GM23248 (cell line): Measurements from ENCODE around the gene PCID2. TPM values are rescaled to one million over a fixed set of nuclear protein-coding genes. Genes with fewer than 3 reads are reported as not detected.

Source experiments
- DNase-seq: peaks from one replicate; pipeline ENCODE4 v3.0.0-alpha.2; 2015
- H2AFZ ChIP-seq: fragments of 200-600 bp; sonication (generic); 2 replicates; pipeline ENCODE4 v1.6.1; 2016; ENCODE audit warnings: antibody characterized with exemption
- H3F3A ChIP-seq: fragments of 200-600 bp; sonication (generic); 2 replicates; pipeline ENCODE4 v1.6.1; 2016; ENCODE audit warnings: mild to moderate bottlenecking, antibody characterized with exemption, mixed run types; ENCODE audit not compliant: insufficient read depth
- H3K27ac ChIP-seq: fragments of 200-600 bp; sonication (generic); 2 replicates; pipeline ENCODE4 v1.5.1; 2016; ENCODE audit warnings: mild to moderate bottlenecking
- H3K27me3 ChIP-seq: fragments of 200-600 bp; sonication (generic); replicated peaks from 2 replicates; pipeline ENCODE4 v1.6.1; 2016; ENCODE audit warnings: mild to moderate bottlenecking; ENCODE audit not compliant: insufficient read depth
- H3K36me3 ChIP-seq: fragments of 200-600 bp; sonication (generic); 2 replicates; pipeline ENCODE4 v1.6.1; 2016; ENCODE audit warnings: low read depth, mild to moderate bottlenecking
- H3K4me1 ChIP-seq: fragments of 200-600 bp; sonication (generic); 2 replicates; pipeline ENCODE4 v1.6.1; 2016; ENCODE audit warnings: mild to moderate bottlenecking; ENCODE audit not compliant: insufficient read depth
- H3K4me2 ChIP-seq: fragments of 200-600 bp; sonication (generic); one replicate; pipeline ENCODE4 v1.6.1; 2016; ENCODE audit warnings: mild to moderate bottlenecking; ENCODE audit not compliant: unreplicated experiment
- H3K4me3 ChIP-seq: fragments of 200-600 bp; sonication (generic); 2 replicates; pipeline ENCODE4 v1.5.1; 2016; ENCODE audit warnings: mild to moderate bottlenecking
- H3K79me2 ChIP-seq: fragments of 200-600 bp; sonication (generic); 2 replicates; pipeline ENCODE4 v1.6.1; 2016; ENCODE audit warnings: mild to moderate bottlenecking; ENCODE audit not compliant: insufficient read depth
- H3K9ac ChIP-seq: fragments of 200-600 bp; sonication (generic); 2 replicates; pipeline ENCODE4 v1.6.1; 2016; ENCODE audit warnings: mild to moderate bottlenecking
- H3K9me2 ChIP-seq: fragments of 200-600 bp; sonication (generic); 2 replicates; pipeline ENCODE4 v1.6.1; 2016; ENCODE audit warnings: mixed run types, mild to moderate bottlenecking, moderate library complexity; ENCODE audit not compliant: insufficient read depth
- H3K9me3 ChIP-seq: fragments of 200-600 bp; sonication (generic); one replicate; pipeline ENCODE4 v1.6.1; 2017; ENCODE audit warnings: low read depth
- H4K20me1 ChIP-seq: fragments of 200-600 bp; sonication (generic); 2 replicates; pipeline ENCODE4 v1.6.0; 2016; ENCODE audit not compliant: insufficient read depth
- EZH2 ChIP-seq: fragments of 200-600 bp; sonication (generic); IDR thresholded peaks from 2 replicates; pipeline ENCODE4 v1.6.1; 2018; ENCODE audit warnings: antibody characterized with exemption, mild to moderate bottlenecking; ENCODE audit not compliant: insufficient read depth, poor library complexity, severe bottlenecking
- EZH2phosphoT487 ChIP-seq: fragments of 200-600 bp; sonication (generic); IDR thresholded peaks from 2 replicates; pipeline ENCODE4 v1.6.1; 2018; ENCODE audit warnings: antibody characterized with exemption, moderate library complexity, mild to moderate bottlenecking, low read depth; ENCODE audit not compliant: insufficient read depth
- WGBS, 2 experiments: methylation state at CpG; one replicate each; pipeline ENCODE4 v1.1.6; 2015 to 2017; ENCODE audit warnings: low lambda C conversion rate in 2 of 2, low coverage in 1 of 2; ENCODE audit errors: missing lambda C conversion rate in 2 of 2; 5-methylcytosine and 5-hydroxymethylcytosine counted together
- in situ Hi-C: fragments of 300-500 bp; cut with MboI; formaldehyde crosslinking; loops from 2 replicates; pipeline ENCODE4 v1.15.0; 2020
- polyA plus RNA-seq: library from polyadenylated mRNA; unstranded; fragments of >200 nt; fragmentation: Nextera tagmentation; extraction: Ambion mirVana; gene quantifications from 2 replicates; pipeline ENCODE4 v1.2.1, GENCODE V29; 2016
- total RNA-seq: library from RNA; depleted of rRNA; stranded (reverse); fragments of >200 nt; shearing (Covaris generic); gene quantifications from 2 replicates; pipeline ENCODE4 v1.2.3, GENCODE V29; 2014

PCID2 gene
- total and polyA plus RNA-seq, 2 experiments from 2014 or later: 58.3 to 60.7 TPM

- Histone ChIP-seq H3K9me2 (no peaks in the 10 kb centered on the region), H3K4me3 (no peak overlapping the region), H3K27me3 (no peaks in the 10 kb centered on the region), H3K27ac (no peak overlapping the region), H3K79me2 (peaks cover 67% of the 10 kb centered on the region), H3K4me2 (no peak overlapping the region), H3K36me3 (peaks cover 53% of the 10 kb centered on the region), H3K9me3 (no peaks in the 10 kb centered on the region), H4K20me1 (no peaks in the 10 kb centered on the region), H2AFZ (no peak overlapping the region), H3K4me1 (peaks cover 9% of the 10 kb centered on the region), H3K9ac (no peak overlapping the region), H3F3A (peaks cover 23% of the 10 kb centered on the region)
- TF ChIP-seq EZH2phosphoT487: no peak
- no peak for TF ChIP-seq EZH2
- WGBS, 2 experiments: 68 to 70% methylated on average over 9 of the region's 9 CpGs
- in situ Hi-C loops: no loop called here
- no peak for DNase-seq
These were observed 11.3 kb downstream of the PCID2 start for GRCh38 chr13:113196970-113197737.

GRCh38 chr13:113195360-113195759 lies 13.1 kb downstream of the PCID2 start:
- WGBS, 2 experiments: 91% methylated on average over 4 to 6 of the region's 6 CpGs

GRCh38 chr13:113192902-113193301 lies 15.6 kb downstream of the PCID2 start:
- peak; percentile 91 for DNase-seq
- H3K27ac ChIP-seq: peak overlapping the region; percentile 61

More at GRCh38 chr13:113195360-113195759, 13.1 kb downstream of the PCID2 start:
- no peak overlapping the region for H3K4me2 ChIP-seq
- H3K4me3 ChIP-seq: no peak overlapping the region
- peaks cover 24% of the 10 kb centered on the region for H3F3A ChIP-seq
- no peaks in the 10 kb centered on the region for H3K27me3 ChIP-seq
- no peak overlapping the region for H3K9ac ChIP-seq
- peaks cover 62% of the 10 kb centered on the region for H3K79me2 ChIP-seq
- no peak overlapping the region for H3K27ac ChIP-seq
- H3K4me1 ChIP-seq: peaks cover 9% of the 10 kb centered on the region
- peaks cover 59% of the 10 kb centered on the region for H3K36me3 ChIP-seq
- no peak for DNase-seq
- TF ChIP-seq EZH2phosphoT487 (no peak), EZH2 (no peak)
- no peak overlapping the region for H2AFZ ChIP-seq
- H4K20me1 ChIP-seq: no peaks in the 10 kb centered on the region
- no peaks in the 10 kb centered on the region for H3K9me2 ChIP-seq
- no peaks in the 10 kb centered on the region for H3K9me3 ChIP-seq
- in situ Hi-C loops: no loop called here

GRCh38 chr13:113192279-113192678 lies 16.2 kb downstream of the PCID2 start:
- 63 to 72% methylated on average over 4 of the region's 4 CpGs for WGBS, 2 experiments
- peaks cover 33% of the 10 kb centered on the region for H3F3A ChIP-seq
- peaks cover 20% of the 10 kb centered on the region for H3K4me1 ChIP-seq
- H3K27ac ChIP-seq: peak overlapping the region; percentile 61; the same call in 1 of the 2 replicates
- no peak overlapping the region for H3K4me3 ChIP-seq
- TF ChIP-seq EZH2phosphoT487: no peak
- TF ChIP-seq EZH2: no peak
- H3K9me2 ChIP-seq: no peaks in the 10 kb centered on the region
- H3K27me3 ChIP-seq: no peaks in the 10 kb centered on the region
- in situ Hi-C loops: no loop called here
- H4K20me1 ChIP-seq: no peaks in the 10 kb centered on the region
- DNase-seq: no peak
- no peak overlapping the region for H2AFZ ChIP-seq
- H3K9me3 ChIP-seq: no peaks in the 10 kb centered on the region
- peaks cover 54% of the 10 kb centered on the region for H3K79me2 ChIP-seq
- peaks cover 49% of the 10 kb centered on the region for H3K36me3 ChIP-seq
- H3K9ac ChIP-seq: no peak overlapping the region
- no peak overlapping the region for H3K4me2 ChIP-seq

More at GRCh38 chr13:113192902-113193301, 15.6 kb downstream of the PCID2 start:
- Histone ChIP-seq H3K9me3 (no peaks in the 10 kb centered on the region), H3K4me1 (peaks cover 16% of the 10 kb centered on the region), H3K36me3 (peaks cover 55% of the 10 kb centered on the region), H3K4me2 (no peak overlapping the region), H3K79me2 (peaks cover 60% of the 10 kb centered on the region), H3K27me3 (no peaks in the 10 kb centered on the region), H4K20me1 (no peaks in the 10 kb centered on the region), H3K4me3 (no peak overlapping the region), H3K9me2 (no peaks in the 10 kb centered on the region), H2AFZ (no peak overlapping the region), H3F3A (peaks cover 29% of the 10 kb centered on the region), H3K9ac (no peak overlapping the region)
- TF ChIP-seq EZH2: no peak
- TF ChIP-seq EZH2phosphoT487: no peak
- 83 to 91% methylated on average over 2 of the region's 2 CpGs for WGBS, 2 experiments
- in situ Hi-C loops: no loop called here
